Measurements from ENCODE around the gene NINJ1. TPM values are rescaled to one million over a fixed set of nuclear protein-coding genes. Genes with fewer than 3 reads are reported as not detected.

Gene NINJ1
- total RNA-seq, 4 donors from 2014 or later = 29.5 to 67.7 (median 38.5) TPM

DNA sequence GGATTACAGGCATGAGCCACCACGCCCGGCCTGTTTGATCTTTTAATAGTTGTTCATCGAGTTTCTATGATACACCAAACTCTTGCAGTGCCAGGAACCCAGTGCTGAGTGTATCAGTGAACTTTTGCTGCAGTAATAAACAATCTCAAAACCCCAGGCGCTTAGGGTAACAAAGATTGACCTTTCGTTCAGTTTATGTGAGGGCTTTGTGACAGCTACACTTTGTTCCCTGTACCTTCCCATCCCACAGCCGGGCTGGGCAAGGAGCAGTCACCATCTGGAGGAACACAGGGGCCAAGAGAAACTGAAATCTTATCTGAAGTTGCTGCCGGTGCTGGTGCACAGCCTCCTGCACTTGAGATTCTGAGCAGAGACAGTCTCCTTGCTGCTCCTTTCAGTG lies 32.6 kb upstream of the NINJ1 start:
- in situ Hi-C loops (cut with MboI; ENCODE audit: low pct_ligation_motif_present in 1 of 4, low pct_unique_long_range_greater_than_20kb in 1 of 4, low sequenced_read_pairs in 3 of 4) = loop anchor here (10.0 to 25.0 kb wide), 5 partner anchors 138 to 796 kb away; partner anchors contain the start of gene BARX1 (in 1 of the 4)
- peak; percentile 33 for DNase-seq
- TF ChIP-seq, protein P1, sequence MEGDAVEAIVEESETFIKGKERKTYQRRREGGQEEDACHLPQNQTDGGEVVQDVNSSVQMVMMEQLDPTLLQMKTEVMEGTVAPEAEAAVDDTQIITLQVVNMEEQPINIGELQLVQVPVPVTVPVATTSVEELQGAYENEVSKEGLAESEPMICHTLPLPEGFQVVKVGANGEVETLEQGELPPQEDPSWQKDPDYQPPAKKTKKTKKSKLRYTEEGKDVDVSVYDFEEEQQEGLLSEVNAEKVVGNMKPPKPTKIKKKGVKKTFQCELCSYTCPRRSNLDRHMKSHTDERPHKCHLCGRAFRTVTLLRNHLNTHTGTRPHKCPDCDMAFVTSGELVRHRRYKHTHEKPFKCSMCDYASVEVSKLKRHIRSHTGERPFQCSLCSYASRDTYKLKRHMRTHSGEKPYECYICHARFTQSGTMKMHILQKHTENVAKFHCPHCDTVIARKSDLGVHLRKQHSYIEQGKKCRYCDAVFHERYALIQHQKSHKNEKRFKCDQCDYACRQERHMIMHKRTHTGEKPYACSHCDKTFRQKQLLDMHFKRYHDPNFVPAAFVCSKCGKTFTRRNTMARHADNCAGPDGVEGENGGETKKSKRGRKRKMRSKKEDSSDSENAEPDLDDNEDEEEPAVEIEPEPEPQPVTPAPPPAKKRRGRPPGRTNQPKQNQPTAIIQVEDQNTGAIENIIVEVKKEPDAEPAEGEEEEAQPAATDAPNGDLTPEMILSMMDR (IDR thresholded peaks at IDR 0.05) = no peak
- no peak for TF ChIP-seq EP300 (IDR thresholded peaks at IDR 0.05; ENCODE audit: low read depth)
- TF ChIP-seq POLR2A (IDR thresholded peaks at IDR 0.05) = no peak
- TF ChIP-seq POLR2AphosphoS5 (IDR thresholded peaks at IDR 0.05) = no peak
- H3K4me3 ChIP-seq = no peak overlapping the region
- no peaks in the 10 kb centered on the region for H3K27me3 ChIP-seq
- H3K4me1 ChIP-seq = peaks cover 0 to 13% (median 0%) of the 10 kb centered on the region in 4 donors
- no peaks in the 10 kb centered on the region for H3K36me3 ChIP-seq
- intact Hi-C loops (cut with DNase I; ENCODE audit: low total_unique reads) = no loop called here
- H3K27ac ChIP-seq = peak overlapping the region in 2 of 4 donors; percentile 0 to 11
- no peaks in the 10 kb centered on the region for H3K9me3 ChIP-seq
- WGBS, 2 donors (ENCODE audit: low coverage in 1 of 2) = 56% methylated on average over 7 of the region's 7 CpGs; no CpG with 5 or more reads in 1 of the 2 donors

DNA sequence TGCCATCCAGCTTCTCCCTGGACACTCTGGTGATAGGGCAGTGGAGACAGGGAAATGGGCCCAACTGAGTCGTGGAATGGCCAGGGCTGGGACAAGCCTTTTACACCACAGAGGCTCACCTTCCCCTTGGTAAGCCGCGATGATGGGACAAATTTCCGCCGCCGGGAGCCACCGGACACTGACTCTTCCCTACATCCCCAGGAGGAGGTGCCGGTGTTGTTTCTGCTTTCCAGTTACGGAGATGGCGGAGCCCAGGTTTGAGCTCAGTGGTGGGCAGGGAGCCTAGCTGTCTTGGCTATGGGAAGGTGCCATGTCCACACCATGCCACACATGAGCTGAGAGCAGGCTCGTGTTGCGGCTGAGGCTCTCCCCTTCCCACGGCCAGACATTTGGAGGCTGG lies 30.0 kb upstream of the NINJ1 start:
- intact Hi-C loops (cut with DNase I; ENCODE audit: low total_unique reads) = no loop called here
- in situ Hi-C loops (cut with MboI; ENCODE audit: low pct_ligation_motif_present in 1 of 4, low pct_unique_long_range_greater_than_20kb in 1 of 4, low sequenced_read_pairs in 3 of 4) = loop anchor here (10.0 to 25.0 kb wide), 5 partner anchors 141 to 798 kb away; partner anchors contain the start of gene BARX1 (in 1 of the 4)
- Histone ChIP-seq H3K9me3 (no peaks in the 10 kb centered on the region), H3K27me3 (no peaks in the 10 kb centered on the region), H3K27ac (no peak overlapping the region), H3K4me3 (no peak overlapping the region), H3K4me1 (peaks cover 0 to 20% (median 6%) of the 10 kb centered on the region in 4 donors), H3K36me3 (no peaks in the 10 kb centered on the region)
- WGBS, 2 donors (ENCODE audit: low coverage in 1 of 2) = 91% methylated on average over 13 of the region's 13 CpGs; no CpG with 5 or more reads in 1 of the 2 donors
- TF ChIP-seq POLR2AphosphoS5 (IDR thresholded peaks at IDR 0.05) = no peak
- no peak for TF ChIP-seq POLR2A (IDR thresholded peaks at IDR 0.05)
- DNase-seq = no peak

DNA sequence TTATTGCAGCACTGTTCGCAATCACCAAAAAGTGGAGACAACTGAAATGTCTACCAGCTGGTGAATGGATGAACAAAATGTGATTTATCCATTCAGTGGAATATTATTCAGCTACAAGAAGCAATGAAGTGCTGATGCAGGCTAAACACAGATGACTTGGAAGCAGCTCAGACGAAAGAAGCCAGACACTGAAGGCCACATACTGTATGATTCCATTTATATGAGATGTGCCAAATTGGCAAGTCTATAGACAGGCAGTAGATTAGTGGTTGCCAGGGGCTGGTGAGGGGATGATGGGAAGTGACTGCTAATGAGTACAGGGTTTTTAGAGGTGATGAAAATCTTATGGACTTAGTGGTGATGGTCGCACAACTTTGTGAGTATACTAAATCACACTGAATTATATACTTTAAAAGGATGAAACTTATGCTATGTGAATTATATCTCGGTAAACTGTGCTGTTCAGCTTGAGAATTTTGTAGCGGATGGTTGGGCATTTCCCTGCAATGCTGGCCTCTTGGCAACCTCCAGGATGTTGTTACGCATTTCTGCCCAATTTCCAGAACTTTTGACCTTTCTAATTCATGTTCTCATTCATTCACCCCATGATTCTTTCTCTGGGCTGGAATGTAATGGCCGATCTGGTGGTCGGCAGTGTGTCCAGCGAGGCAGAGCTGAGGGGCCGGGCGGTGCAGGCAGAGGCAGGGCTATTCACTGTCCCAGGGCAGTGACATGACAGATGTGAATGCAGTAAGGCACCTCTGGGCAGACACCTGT lies 27.9 kb upstream of the NINJ1 start:
- in situ Hi-C loops (cut with MboI; ENCODE audit: low pct_ligation_motif_present in 1 of 4, low pct_unique_long_range_greater_than_20kb in 1 of 4, low sequenced_read_pairs in 3 of 4) = loop anchor here (10.0 to 25.0 kb wide), 5 partner anchors 143 to 800 kb away; partner anchors contain the start of gene BARX1 (in 1 of the 4)

DNA sequence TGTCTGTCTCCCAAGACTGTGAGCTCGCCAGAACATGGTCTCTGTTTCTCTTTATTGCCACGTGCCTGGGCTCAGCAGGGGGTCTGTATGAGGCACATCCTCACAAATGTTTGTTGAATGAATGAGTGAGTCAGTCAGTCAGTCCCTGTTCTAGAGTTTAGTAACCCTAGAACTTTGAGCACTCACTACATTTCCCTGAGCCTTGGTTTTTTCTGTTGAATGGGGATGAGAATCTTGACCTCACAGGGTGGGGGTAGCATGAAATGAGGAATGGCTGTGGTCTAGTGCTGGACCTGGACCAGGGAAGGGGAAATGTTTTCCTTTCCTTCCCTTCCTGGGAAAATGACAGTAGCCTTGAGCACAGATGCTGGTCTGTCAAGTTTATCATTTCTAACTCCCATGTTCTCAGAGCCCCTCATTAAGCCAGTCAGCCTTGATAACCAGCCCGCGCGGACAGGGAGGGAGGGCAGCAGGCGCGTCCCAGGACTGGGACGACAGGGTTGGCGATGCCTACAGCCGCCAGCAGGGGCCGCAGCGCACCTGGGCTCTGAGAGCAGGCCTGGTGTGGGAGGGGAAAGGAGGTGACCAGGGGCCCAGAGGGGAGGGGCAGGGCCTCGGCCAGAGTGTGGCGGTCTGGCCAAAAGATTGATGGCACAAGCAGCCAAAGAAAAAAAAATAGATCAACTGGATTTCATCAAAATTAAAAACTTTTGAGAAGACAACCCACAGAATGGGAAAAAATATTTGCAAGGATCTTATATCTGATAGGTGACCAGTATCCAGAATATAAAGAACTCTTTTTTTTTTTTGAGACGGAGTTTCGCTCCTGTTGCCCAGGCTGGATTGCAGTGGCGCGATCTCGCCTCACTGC lies 25.8 kb upstream of the NINJ1 start:
- Histone ChIP-seq H3K27me3 (no peaks in the 10 kb centered on the region), H3K4me1 (peaks cover 0 to 7% (median 6%) of the 10 kb centered on the region in 4 donors), H3K4me3 (no peak overlapping the region), H3K36me3 (no peaks in the 10 kb centered on the region), H3K27ac (no peak overlapping the region), H3K9me3 (no peaks in the 10 kb centered on the region)
- 13 to 15% methylated on average over 7 to 19 of the region's 19 CpGs for WGBS, 2 donors (ENCODE audit: low coverage in 1 of 2)
- in situ Hi-C loops (cut with MboI; ENCODE audit: low pct_ligation_motif_present in 1 of 4, low pct_unique_long_range_greater_than_20kb in 1 of 4, low sequenced_read_pairs in 3 of 4) = loop anchor here (10.0 to 25.0 kb wide), 5 partner anchors 145 to 802 kb away; partner anchors contain the start of gene BARX1 (in 1 of the 4)
- DNase-seq = peak; percentile 89
- intact Hi-C loops (cut with DNase I; ENCODE audit: low total_unique reads) = loop anchor here (5.0 kb wide), 1 partner anchor 142 kb away; no protein-coding TSS in a partner anchor
- TF ChIP-seq POLR2AphosphoS5 (IDR thresholded peaks at IDR 0.05) (peak in 1 of 3 donors; percentile 8), EP300 (IDR thresholded peaks at IDR 0.05; ENCODE audit: low read depth) (no peak)
- TF ChIP-seq, protein P1 (IDR thresholded peaks at IDR 0.05) = peak; percentile 95 to 98 (median 97)

More for the DNA sequence above, 27.9 kb upstream of the NINJ1 start:
- DNase-seq = no peak
- intact Hi-C loops (cut with DNase I; ENCODE audit: low total_unique reads) = no loop called here
- Histone ChIP-seq H3K36me3 (no peaks in the 10 kb centered on the region), H3K4me1 (peaks cover 0 to 11% (median 6%) of the 10 kb centered on the region in 4 donors), H3K9me3 (no peaks in the 10 kb centered on the region), H3K27ac (no peak overlapping the region), H3K27me3 (no peaks in the 10 kb centered on the region), H3K4me3 (no peak overlapping the region)
- WGBS, 2 donors (ENCODE audit: low coverage in 1 of 2) = 50 to 67% methylated on average over 3 to 11 of the region's 11 CpGs
- TF ChIP-seq, protein P1 (IDR thresholded peaks at IDR 0.05) = no peak
- peak in 1 of 3 donors; percentile 40 for TF ChIP-seq POLR2AphosphoS5 (IDR thresholded peaks at IDR 0.05)
